Measurements from ENCODE around the gene ELL2.

Gene ELL2

DNA sequence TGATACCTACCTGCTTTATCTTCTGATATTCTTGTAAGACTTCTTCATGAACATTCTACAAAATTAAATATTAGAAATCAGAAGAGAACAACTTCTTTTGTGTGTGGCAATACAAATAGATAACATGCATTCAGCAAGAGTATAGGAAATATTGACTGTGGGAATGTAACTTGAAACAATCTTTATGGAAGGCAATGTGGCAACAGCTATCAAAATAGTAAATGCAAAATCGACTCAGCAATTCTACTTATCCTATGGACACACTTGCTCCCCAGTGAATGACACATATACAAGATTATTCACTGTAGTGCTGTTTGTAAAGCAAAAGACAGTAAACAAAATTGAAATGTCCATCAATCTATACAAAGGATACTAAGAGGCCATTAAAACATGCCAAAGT is 72.6 kb downstream of the ELL2 start:
- Histone ChIP-seq H3K4me3 (no peak overlapping the region), H3K27ac (no peak overlapping the region)
- TF ChIP-seq, protein P1, sequence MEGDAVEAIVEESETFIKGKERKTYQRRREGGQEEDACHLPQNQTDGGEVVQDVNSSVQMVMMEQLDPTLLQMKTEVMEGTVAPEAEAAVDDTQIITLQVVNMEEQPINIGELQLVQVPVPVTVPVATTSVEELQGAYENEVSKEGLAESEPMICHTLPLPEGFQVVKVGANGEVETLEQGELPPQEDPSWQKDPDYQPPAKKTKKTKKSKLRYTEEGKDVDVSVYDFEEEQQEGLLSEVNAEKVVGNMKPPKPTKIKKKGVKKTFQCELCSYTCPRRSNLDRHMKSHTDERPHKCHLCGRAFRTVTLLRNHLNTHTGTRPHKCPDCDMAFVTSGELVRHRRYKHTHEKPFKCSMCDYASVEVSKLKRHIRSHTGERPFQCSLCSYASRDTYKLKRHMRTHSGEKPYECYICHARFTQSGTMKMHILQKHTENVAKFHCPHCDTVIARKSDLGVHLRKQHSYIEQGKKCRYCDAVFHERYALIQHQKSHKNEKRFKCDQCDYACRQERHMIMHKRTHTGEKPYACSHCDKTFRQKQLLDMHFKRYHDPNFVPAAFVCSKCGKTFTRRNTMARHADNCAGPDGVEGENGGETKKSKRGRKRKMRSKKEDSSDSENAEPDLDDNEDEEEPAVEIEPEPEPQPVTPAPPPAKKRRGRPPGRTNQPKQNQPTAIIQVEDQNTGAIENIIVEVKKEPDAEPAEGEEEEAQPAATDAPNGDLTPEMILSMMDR (IDR thresholded peaks at IDR 0.05) = no peak
- no peak for DNase-seq (ENCODE audit: low spot score)

DNA sequence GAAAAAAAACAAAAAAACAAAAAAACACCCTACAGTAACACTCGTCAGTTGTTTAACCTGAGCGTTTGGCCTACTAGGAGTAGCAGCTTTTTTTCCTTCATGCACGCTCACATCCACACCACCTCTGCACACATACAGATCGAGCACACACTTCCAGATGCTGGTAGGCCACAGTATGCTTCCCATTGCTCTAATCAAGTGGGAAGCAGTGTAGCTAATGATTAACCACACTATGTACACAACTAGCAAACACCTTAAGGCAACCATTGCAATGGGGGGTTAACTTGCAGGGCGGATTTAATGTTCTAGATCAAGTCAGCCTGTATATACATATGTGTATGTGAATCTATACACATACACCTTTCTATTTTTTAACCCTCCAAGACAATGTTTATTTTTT is 73.7 kb downstream of the ELL2 start:
- TF ChIP-seq, protein P1 (IDR thresholded peaks at IDR 0.05) = no peak
- Histone ChIP-seq H3K4me3 (no peak overlapping the region), H3K27ac (no peak overlapping the region)
- no peak for DNase-seq (ENCODE audit: low spot score)

GRCh38 chr5:95886340-95887044 is 75.2 kb downstream of the ELL2 start:
- DNase-seq (ENCODE audit: low spot score) = no peak
- TF ChIP-seq, protein P1 (IDR thresholded peaks at IDR 0.05) = no peak
- Histone ChIP-seq H3K4me3 (no peak overlapping the region), H3K27ac (no peak overlapping the region)

GRCh38 chr5:95884511-95884910 is 77.1 kb downstream of the ELL2 start:
- TF ChIP-seq, protein P1 (IDR thresholded peaks at IDR 0.05) = no peak
- Histone ChIP-seq H3K4me3 (no peak overlapping the region), H3K27ac (no peak overlapping the region)
- DNase-seq (ENCODE audit: low spot score) = no peak

DNA sequence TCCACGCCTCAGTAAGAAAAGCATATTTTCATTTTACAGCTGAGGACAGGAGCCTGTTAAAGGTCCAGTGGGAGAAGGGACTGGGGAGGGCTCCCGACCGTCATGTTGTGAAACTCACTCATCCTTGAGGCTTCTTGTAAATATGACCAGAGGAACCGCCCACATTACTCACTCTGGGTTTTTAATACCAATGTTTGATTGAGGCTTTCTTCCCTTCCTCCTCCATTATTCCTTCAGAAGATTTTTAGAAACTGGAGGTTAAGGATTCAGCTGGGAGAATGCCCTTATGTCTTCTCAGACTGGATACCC is 77.7 kb downstream of the ELL2 start:
- TF ChIP-seq, protein P1 (IDR thresholded peaks at IDR 0.05) = no peak
- no peak overlapping the region for H3K4me3 ChIP-seq
- no peak overlapping the region for H3K27ac ChIP-seq
- no peak for DNase-seq (ENCODE audit: low spot score)

GRCh38 chr5:95883185-95884016 is 78.2 kb downstream of the ELL2 start:
- no peak for DNase-seq (ENCODE audit: low spot score)
- no peak overlapping the region for H3K4me3 ChIP-seq
- TF ChIP-seq, protein P1 (IDR thresholded peaks at IDR 0.05) = no peak
- no peak overlapping the region for H3K27ac ChIP-seq

GRCh38 chr5:95881833-95882232 is 79.8 kb downstream of the ELL2 start:
- TF ChIP-seq, protein P1 (IDR thresholded peaks at IDR 0.05) = no peak
- H3K4me3 ChIP-seq = no peak overlapping the region
- no peak overlapping the region for H3K27ac ChIP-seq
- DNase-seq (ENCODE audit: low spot score) = no peak

Data from coronary artery (tissue), 2 donors.